GM18498 (cell line): ENCODE data around the gene LAMTOR5.
A peak's percentile ranks its signal among the peaks of the same experiment; 100 is the strongest.

Source experiments
- ATAC-seq: cut with Tn5 transposase; IDR thresholded peaks from one replicate; pipeline ENCODE4 v1.9.1; 2021; ENCODE audit warnings: mild to moderate bottlenecking, moderate library complexity; ENCODE audit not compliant: unreplicated experiment

LAMTOR5 gene

GRCh38 chr1:110390692-110391245 lies 16.7 kb downstream of the LAMTOR5 start, which contains the start of gene SLC16A4:
Gene SLC16A4 (minus strand): TSS chr1:110391026. CDS start chr1:110389323, 1,703 bp downstream.
- no peak for ATAC-seq

GRCh38 chr1:110390096-110390495 lies 17.4 kb downstream of the LAMTOR5 start:
- no peak for ATAC-seq

GRCh38 chr1:110387048-110387754 lies 20.3 kb downstream of the LAMTOR5 start:
- ATAC-seq, result no peak

GRCh38 chr1:110385369-110385768 lies 22.1 kb downstream of the LAMTOR5 start:
- ATAC-seq, result no peak

GRCh38 chr1:110384581-110385321 lies 22.7 kb downstream of the LAMTOR5 start:
- ATAC-seq, result peak; percentile 57

GRCh38 chr1:110383251-110383990 lies 24.1 kb downstream of the LAMTOR5 start:
- ATAC-seq, result no peak

- ATAC-seq, result no peak
Observed at GRCh38 chr1:110380672-110381283, 26.7 kb downstream of the LAMTOR5 start.

GRCh38 chr1:110375490-110375889 lies 32.0 kb downstream of the LAMTOR5 start:
- no peak for ATAC-seq

GRCh38 chr1:110370827-110371226 lies 36.7 kb downstream of the LAMTOR5 start:
- ATAC-seq, result no peak

- no peak for ATAC-seq
Observed at GRCh38 chr1:110364221-110364620, 43.3 kb downstream of the LAMTOR5 start.

GRCh38 chr1:110361856-110362255 lies 45.6 kb downstream of the LAMTOR5 start:
- no peak for ATAC-seq

GRCh38 chr1:110360431-110360830 lies 47.1 kb downstream of the LAMTOR5 start:
- no peak for ATAC-seq

- ATAC-seq, result no peak
Observed at GRCh38 chr1:110356379-110356778, 51.1 kb downstream of the LAMTOR5 start.

- ATAC-seq, result no peak
Observed at GRCh38 chr1:110355321-110355720, 52.2 kb downstream of the LAMTOR5 start.
